Skeletal muscle cell (primary cell): Measurements from ENCODE around the gene PTGS2.

Source experiments
- DNase-seq: peaks from one replicate; pipeline ENCODE4 v3.0.0-alpha.2; 2010; ENCODE audit warnings: low read depth
- H3K4me3 ChIP-seq: 2 replicates; pipeline ENCODE4 v1.5.1; 2011; ENCODE audit warnings: low read depth, mild to moderate bottlenecking, control low read depth, low read length, moderate library complexity

PTGS2 gene

GRCh38 chr1:186626356-186626932 lies 53.8 kb downstream of the PTGS2 start:
- DNase-seq = no peak

GRCh38 chr1:186623551-186623950 lies 56.7 kb downstream of the PTGS2 start:
- H3K4me3 ChIP-seq = no peak overlapping the region
- no peak for DNase-seq

More at GRCh38 chr1:186626356-186626932, 53.8 kb downstream of the PTGS2 start:
- H3K4me3 ChIP-seq = no peak overlapping the region
